Spleen (tissue), 7 donors: ENCODE measurements around the gene ARL5B.

ENCODE experiments used
- CTCF ChIP-seq, 11 experiments: fragments of 200-600 bp in 7 of 11; fragments of 450-650 bp in 4 of 11; sonication (generic) in 4 of 11; IDR thresholded peaks in 8 of 11; conservative IDR thresholded peaks in 3 of 11; 1 replicate in 7 of 11; 2 replicates in 4 of 11; pipeline versions ENCODE4 v1.4.0 to v1.8.0; 2016 to 2021; ENCODE audit warnings: antibody characterized with exemption in 11 of 11, inconsistent platforms in 4 of 11, mild to moderate bottlenecking in 1 of 11
- POLR2A ChIP-seq, 3 donors: fragments of 450-650 bp; IDR thresholded peaks; one replicate each; pipeline ENCODE4 v1.5.1; 2017; ENCODE audit warnings: antibody characterized with exemption in 3 of 3, mild to moderate bottlenecking in 1 of 3
- POLR2AphosphoS5 ChIP-seq, 3 donors: sonication (generic); formaldehyde crosslinking; IDR thresholded peaks; one replicate each; pipeline ENCODE4 v1.5.1; 2017; ENCODE audit warnings: antibody characterized with exemption in 3 of 3
- donor health status: DM: no; HTN: no; CAD: no; lungs with moderate emphysema.
- donor health status: DM: no; HTN: no; CAD: no.
- donor health status: DM: no; HTN: no; CAD: no.

GRCh38 chr10:18625886-18626285 lies 33.3 kb upstream of the ARL5B start:
- TF ChIP-seq CTCF (IDR thresholded peaks at IDR 0.05 in 8 of 11, conservative IDR thresholded peaks at IDR 0.05 in 3 of 11), result no peak
- TF ChIP-seq POLR2AphosphoS5 (IDR thresholded peaks at IDR 0.05), result no peak
- TF ChIP-seq POLR2A (IDR thresholded peaks at IDR 0.05), result no peak
